ENCODE measurements around the gene TSPAN31. TPM values are rescaled to one million over a fixed set of nuclear protein-coding genes. Genes with fewer than 3 reads are reported as not detected.

Gene TSPAN31
- total and polyA plus RNA-seq, 9 of the 15 experiments (the other 6 are each of a cell fraction or from before 2014, with no cell fraction given) = 11.3 to 26.4 (median 14.3) TPM

- no peak for TF ChIP-seq UBTF (IDR thresholded peaks at IDR 0.05; ENCODE audit: borderline replicate concordance in 1 of 2, low read depth in 2 of 2, low read length in 2 of 2)
- no peak for TF ChIP-seq ARID4B (CRISPR knock-in tag; IDR thresholded peaks at IDR 0.05)
- TF ChIP-seq ZBTB34 (CRISPR knock-in tag; IDR thresholded peaks at IDR 0.05) = no peak
- TF ChIP-seq SOX6 (IDR thresholded peaks at IDR 0.05) = no peak
- no peak for TF ChIP-seq CBX1 (IDR thresholded peaks at IDR 0.05; ENCODE audit: low read depth)
- no peak for TF ChIP-seq FOSL1 (tag; conservative IDR thresholded peaks at IDR 0.05)
- 0 out of 2 replicates have a peak, but pooled peaks have one; percentile 2 for TF ChIP-seq SPI1 (IDR thresholded peaks at IDR 0.05; ENCODE audit: borderline replicate concordance, low read depth, low read length)
Observed at GRCh38 chr12:57740656-57741412, 4.0 kb upstream of the TSPAN31 start (continued).

Measured in K562 (cell line).